HepG2 (cell line): ENCODE results near the gene USP9Y. TPM values are rescaled to one million over a fixed set of nuclear protein-coding genes. Genes with fewer than 3 reads are reported as not detected.

Experiments used
- FLYWCH1 ChIP-seq: sonication (generic); formaldehyde crosslinking; IDR thresholded peaks from 2 replicates; pipeline ENCODE4 v1.8.1; 2023; ENCODE audit warnings: mild to moderate bottlenecking, missing genetic modification reagents
- FOXO1 ChIP-seq: sonication (generic); formaldehyde crosslinking; IDR thresholded peaks from 2 replicates; pipeline ENCODE4 v1.4.0; 2020; ENCODE audit warnings: missing genetic modification reagents
- FOXP1 ChIP-seq, 2 experiments: fragments of 450-650 bp in 1 of 2; IDR thresholded peaks; 2 replicates each; pipeline ENCODE4 v1.6.1; 2017 to 2018; ENCODE audit warnings: antibody characterized with exemption in 1 of 2
- JDP2 ChIP-seq: sonication (generic); formaldehyde crosslinking; IDR thresholded peaks from 2 replicates; pipeline ENCODE4 v1.8.1; 2022; ENCODE audit warnings: missing genetic modification reagents, borderline replicate concordance
- MEIS2 ChIP-seq: sonication (generic); formaldehyde crosslinking; IDR thresholded peaks from 2 replicates; pipeline ENCODE4 v1.9.0; 2021; ENCODE audit warnings: mild to moderate bottlenecking, missing genetic modification reagents
- NAIF1 ChIP-seq: sonication (generic); formaldehyde crosslinking; IDR thresholded peaks from 2 replicates; pipeline ENCODE4 v1.5.0; 2020; ENCODE audit warnings: mild to moderate bottlenecking, missing genetic modification reagents, borderline replicate concordance
- NCOA2 ChIP-seq: sonication (generic); formaldehyde crosslinking; IDR thresholded peaks from 2 replicates; pipeline ENCODE4 v1.8.0; 2022; ENCODE audit warnings: inconsistent platforms
- NFYB ChIP-seq: sonication (generic); formaldehyde crosslinking; IDR thresholded peaks from 2 replicates; pipeline ENCODE4 v1.4.0; 2020; ENCODE audit warnings: missing genetic modification reagents
- NR2F6 ChIP-seq, 2 experiments: IDR thresholded peaks; 2 replicates each; pipeline ENCODE4 v1.6.1; 2016; ENCODE audit warnings: antibody characterized with exemption in 1 of 2, mild to moderate bottlenecking in 1 of 2
- RARA ChIP-seq: IDR thresholded peaks from 2 replicates; pipeline ENCODE4 v1.6.1; 2016; ENCODE audit warnings: missing genetic modification reagents, missing compliant biosample characterization
- SAP130 ChIP-seq: IDR thresholded peaks from 2 replicates; pipeline ENCODE4 v1.6.1; 2016; ENCODE audit warnings: low read depth
- SUZ12 ChIP-seq: fragments of 150-350 bp; IDR thresholded peaks from 2 replicates; pipeline ENCODE4 v1.6.1; 2014; ENCODE audit warnings: low read depth, low read length
- THYN1 ChIP-seq: sonication (generic); formaldehyde crosslinking; IDR thresholded peaks from 2 replicates; pipeline ENCODE4 v1.8.1; 2023; ENCODE audit warnings: low read depth, mild to moderate bottlenecking, moderate library complexity, missing genetic modification reagents, borderline replicate concordance
- ZNF263 ChIP-seq: sonication (generic); formaldehyde crosslinking; IDR thresholded peaks from 2 replicates; pipeline ENCODE4 v1.4.0; 2020; ENCODE audit warnings: missing genetic modification reagents
- ZNF274 ChIP-seq: sonication (generic); formaldehyde crosslinking; IDR thresholded peaks from 2 replicates; pipeline ENCODE4 v1.5.1; 2020; ENCODE audit warnings: mild to moderate bottlenecking, missing genetic modification reagents
- ZNF331 ChIP-seq: sonication (generic); formaldehyde crosslinking; IDR thresholded peaks from 2 replicates; pipeline ENCODE4 v1.4.0; 2020; ENCODE audit warnings: missing genetic modification reagents
- ZNF335 ChIP-seq: sonication (generic); formaldehyde crosslinking; IDR thresholded peaks from 2 replicates; pipeline ENCODE4 v1.4.0; 2020; ENCODE audit warnings: missing genetic modification reagents
- ZNF350 ChIP-seq: sonication (generic); formaldehyde crosslinking; IDR thresholded peaks from 2 replicates; pipeline ENCODE4 v1.4.0; 2020; ENCODE audit warnings: mild to moderate bottlenecking, low read depth, missing genetic modification reagents, borderline replicate concordance
- polyA plus RNA-seq, 8 experiments: library from polyadenylated mRNA; depleted of rRNA in 3 of 8; stranded (reverse) in 7 of 8; unstranded in 1 of 8; fragments of >200 nt; fragmentation: Illumina TruSeq in 4 of 8; extraction: Trizol in 4 of 8; gene quantifications; 2 replicates each; pipeline versions ENCODE4 v1.2.1 to v1.2.3, GENCODE V29; 2011 to 2016; ENCODE audit warnings: low read depth in 4 of 8, missing spikeins in 1 of 8, mixed read lengths in 1 of 8; ENCODE audit not compliant: insufficient read depth in 1 of 8
- total RNA-seq, 5 experiments: library from RNA; depleted of rRNA; stranded (reverse); fragments of >200 nt; fragmentation: Illumina TruSeq; extraction: Trizol; gene quantifications; 2 replicates each; pipeline ENCODE4 v1.2.3, GENCODE V29; 2016; ENCODE audit warnings: low read depth in 1 of 5
- TF ChIP-seq, protein P1 (sequence below): sonication (generic); formaldehyde crosslinking; IDR thresholded peaks from 2 replicates; pipeline ENCODE4 v1.5.1; 2020; ENCODE audit warnings: missing genetic modification reagents, mild to moderate bottlenecking, borderline replicate concordance
- TF ChIP-seq, protein P2 (sequence below): sonication (generic); formaldehyde crosslinking; IDR thresholded peaks from 2 replicates; pipeline ENCODE4 v1.5.0; 2020; ENCODE audit warnings: missing genetic modification reagents, mild to moderate bottlenecking, borderline replicate concordance
- TF ChIP-seq, protein P3 (sequence below): sonication (generic); formaldehyde crosslinking; IDR thresholded peaks from 2 replicates; pipeline ENCODE4 v1.4.0; 2020; ENCODE audit warnings: missing genetic modification reagents
- TF ChIP-seq, protein P4 (sequence below): IDR thresholded peaks from 2 replicates; pipeline ENCODE4 v1.6.1; 2018; ENCODE audit warnings: missing genetic modification reagents
- TF ChIP-seq, protein P5 (sequence below): sonication (generic); formaldehyde crosslinking; IDR thresholded peaks from 2 replicates; pipeline ENCODE4 v1.8.0; 2022; ENCODE audit warnings: mild to moderate bottlenecking, missing genetic modification reagents, borderline replicate concordance

Gene USP9Y
- total and polyA plus RNA-seq, 2 of the 13 experiments (the other 11 are each of a cell fraction or from before 2014, with no cell fraction given), result 14.6 to 41.9 TPM

DNA sequence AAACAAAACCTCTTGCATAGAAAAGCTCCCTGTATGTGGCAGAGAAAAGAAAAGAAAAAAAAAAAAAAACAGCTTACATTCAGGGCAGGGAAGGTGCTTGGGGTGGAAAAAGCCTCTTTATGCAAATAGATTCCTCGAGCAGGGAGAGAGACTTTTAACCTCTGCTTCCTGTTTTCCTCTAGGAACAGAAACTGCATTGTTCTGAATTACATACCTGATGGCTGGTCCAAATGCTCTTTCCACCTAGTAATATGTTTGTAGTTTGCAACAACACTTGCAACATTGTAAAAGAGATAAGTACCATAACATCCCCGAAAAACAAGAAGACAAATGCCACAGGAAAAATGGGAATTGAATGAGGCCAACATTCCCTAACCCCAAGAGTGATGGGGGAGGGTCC lies 944 bp upstream of the USP9Y start (continued):
- TF ChIP-seq RARA (peak; percentile 38; the same call in 1 of the 2 replicates), NR2F6 (IDR thresholded peaks at IDR 0.05) (no peak), NR2F6 (CRISPR knock-in tag; IDR thresholded peaks at IDR 0.05) (peak; percentile 54), SAP130 (CRISPR knock-in tag) (0 out of 2 replicates have a peak, but pooled peaks have one; percentile 30), ZNF335 (CRISPR knock-in tag) (no peak), NFYB (no peak), ZNF331 (CRISPR knock-in tag) (no peak), SUZ12 (no peak), NCOA2 (CRISPR knock-in tag) (peak; percentile 18; the same call in 1 of the 2 replicates), MEIS2 (CRISPR knock-in tag) (no peak), ZNF274 (no peak), FOXP1 (IDR thresholded peaks at IDR 0.05) (no peak), FOXP1 (CRISPR knock-in tag; IDR thresholded peaks at IDR 0.05) (peak; percentile 68; the same call in 1 of the 2 replicates), ZNF350 (CRISPR knock-in tag) (no peak), JDP2 (CRISPR knock-in tag) (no peak), FOXO1 (CRISPR knock-in tag) (peak; percentile 23; the same call in 1 of the 2 replicates), FLYWCH1 (CRISPR knock-in tag) (no peak), ZNF263 (no peak), THYN1 (CRISPR knock-in tag) (no peak), NAIF1 (CRISPR knock-in tag) (no peak)
- TF ChIP-seq, protein P1, sequence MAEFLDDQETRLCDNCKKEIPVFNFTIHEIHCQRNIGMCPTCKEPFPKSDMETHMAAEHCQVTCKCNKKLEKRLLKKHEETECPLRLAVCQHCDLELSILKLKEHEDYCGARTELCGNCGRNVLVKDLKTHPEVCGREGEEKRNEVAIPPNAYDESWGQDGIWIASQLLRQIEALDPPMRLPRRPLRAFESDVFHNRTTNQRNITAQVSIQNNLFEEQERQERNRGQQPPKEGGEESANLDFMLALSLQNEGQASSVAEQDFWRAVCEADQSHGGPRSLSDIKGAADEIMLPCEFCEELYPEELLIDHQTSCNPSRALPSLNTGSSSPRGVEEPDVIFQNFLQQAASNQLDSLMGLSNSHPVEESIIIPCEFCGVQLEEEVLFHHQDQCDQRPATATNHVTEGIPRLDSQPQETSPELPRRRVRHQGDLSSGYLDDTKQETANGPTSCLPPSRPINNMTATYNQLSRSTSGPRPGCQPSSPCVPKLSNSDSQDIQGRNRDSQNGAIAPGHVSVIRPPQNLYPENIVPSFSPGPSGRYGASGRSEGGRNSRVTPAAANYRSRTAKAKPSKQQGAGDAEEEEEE (CRISPR knock-in tag), result no peak
- TF ChIP-seq, protein P2, sequence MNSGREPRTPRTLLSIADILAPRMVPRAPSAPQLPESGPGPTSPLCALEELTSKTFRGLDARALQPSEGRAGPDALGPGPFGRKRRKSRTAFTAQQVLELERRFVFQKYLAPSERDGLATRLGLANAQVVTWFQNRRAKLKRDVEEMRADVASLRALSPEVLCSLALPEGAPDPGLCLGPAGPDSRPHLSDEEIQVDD (CRISPR knock-in tag), result no peak
- TF ChIP-seq, protein P3, sequence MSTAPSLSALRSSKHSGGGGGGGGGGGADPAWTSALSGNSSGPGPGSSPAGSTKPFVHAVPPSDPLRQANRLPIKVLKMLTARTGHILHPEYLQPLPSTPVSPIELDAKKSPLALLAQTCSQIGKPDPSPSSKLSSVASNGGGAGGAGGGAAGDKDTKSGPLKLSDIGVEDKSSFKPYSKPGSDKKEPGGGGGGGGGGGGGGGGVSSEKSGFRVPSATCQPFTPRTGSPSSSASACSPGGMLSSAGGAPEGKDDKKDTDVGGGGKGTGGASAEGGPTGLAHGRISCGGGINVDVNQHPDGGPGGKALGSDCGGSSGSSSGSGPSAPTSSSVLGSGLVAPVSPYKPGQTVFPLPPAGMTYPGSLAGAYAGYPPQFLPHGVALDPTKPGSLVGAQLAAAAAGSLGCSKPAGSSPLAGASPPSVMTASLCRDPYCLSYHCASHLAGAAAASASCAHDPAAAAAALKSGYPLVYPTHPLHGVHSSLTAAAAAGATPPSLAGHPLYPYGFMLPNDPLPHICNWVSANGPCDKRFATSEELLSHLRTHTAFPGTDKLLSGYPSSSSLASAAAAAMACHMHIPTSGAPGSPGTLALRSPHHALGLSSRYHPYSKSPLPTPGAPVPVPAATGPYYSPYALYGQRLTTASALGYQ (CRISPR knock-in tag), result no peak
- TF ChIP-seq, protein P4, sequence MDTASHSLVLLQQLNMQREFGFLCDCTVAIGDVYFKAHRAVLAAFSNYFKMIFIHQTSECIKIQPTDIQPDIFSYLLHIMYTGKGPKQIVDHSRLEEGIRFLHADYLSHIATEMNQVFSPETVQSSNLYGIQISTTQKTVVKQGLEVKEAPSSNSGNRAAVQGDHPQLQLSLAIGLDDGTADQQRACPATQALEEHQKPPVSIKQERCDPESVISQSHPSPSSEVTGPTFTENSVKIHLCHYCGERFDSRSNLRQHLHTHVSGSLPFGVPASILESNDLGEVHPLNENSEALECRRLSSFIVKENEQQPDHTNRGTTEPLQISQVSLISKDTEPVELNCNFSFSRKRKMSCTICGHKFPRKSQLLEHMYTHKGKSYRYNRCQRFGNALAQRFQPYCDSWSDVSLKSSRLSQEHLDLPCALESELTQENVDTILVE (CRISPR knock-in tag), result no peak
- TF ChIP-seq, protein P5, sequence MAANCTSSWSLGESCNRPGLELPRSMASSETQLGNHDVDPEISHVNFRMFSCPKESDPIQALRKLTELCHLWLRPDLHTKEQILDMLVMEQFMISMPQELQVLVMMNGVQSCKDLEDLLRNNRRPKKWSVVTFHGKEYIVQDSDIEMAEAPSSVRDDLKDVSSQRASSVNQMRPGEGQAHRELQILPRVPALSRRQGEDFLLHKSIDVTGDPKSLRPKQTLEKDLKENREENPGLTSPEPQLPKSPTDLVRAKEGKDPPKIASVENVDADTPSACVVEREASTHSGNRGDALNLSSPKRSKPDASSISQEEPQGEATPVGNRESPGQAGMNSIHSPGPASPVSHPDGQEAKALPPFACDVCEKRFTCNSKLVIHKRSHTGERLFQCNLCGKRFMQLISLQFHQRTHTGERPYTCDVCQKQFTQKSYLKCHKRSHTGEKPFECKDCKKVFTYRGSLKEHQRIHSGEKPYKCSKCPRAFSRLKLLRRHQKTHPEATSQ (CRISPR knock-in tag), result no peak
